HG03575 (cell line): ENCODE data around the gene PBX4.
"Not testable (repeated sequence)": the region's sequence is repeated elsewhere in the genome, so short reads cannot be mapped to it uniquely, and the experiment has no call there.

ENCODE experiments used
- ATAC-seq: cut with Tn5 transposase; IDR thresholded peaks from one replicate; pipeline ENCODE4 v1.9.1; 2021; ENCODE audit not compliant: unreplicated experiment, insufficient number of reproducible peaks, low FRiP score; ENCODE audit errors: extremely low read depth

PBX4 gene

DNA sequence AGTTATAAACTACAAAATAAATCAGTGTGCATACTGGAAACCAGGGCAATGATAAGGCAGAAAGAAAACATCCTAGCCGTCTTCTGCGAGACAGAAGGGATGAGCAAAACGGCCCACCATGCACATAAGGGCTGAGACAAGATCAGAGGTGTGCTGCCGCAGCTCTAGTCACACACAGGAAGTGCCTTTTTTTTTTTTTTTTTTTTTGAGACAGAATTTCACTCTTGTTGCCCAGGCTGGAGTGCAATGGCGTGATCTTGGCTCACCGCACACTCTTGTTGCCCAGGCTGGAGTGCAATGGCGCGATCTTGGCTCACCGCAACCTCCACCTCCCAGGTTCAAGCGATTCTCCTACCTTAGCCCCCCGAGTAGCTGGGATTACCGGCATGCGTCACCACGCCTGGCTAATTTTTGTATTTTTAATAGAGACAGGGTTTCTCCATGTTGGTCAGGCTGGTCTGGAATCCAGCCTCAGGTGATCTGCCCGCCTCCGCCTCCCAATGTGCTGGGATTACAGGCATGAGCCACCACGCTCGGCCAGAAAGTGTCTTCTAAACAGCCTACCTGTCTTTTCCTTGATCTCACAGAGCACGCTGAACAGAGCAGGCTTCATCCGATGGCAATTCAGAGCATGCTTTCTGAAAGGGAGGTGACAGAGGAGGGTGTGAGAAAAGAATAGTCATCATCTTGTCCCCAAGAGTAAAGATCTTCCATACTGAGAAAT lies 19.6 kb downstream of the PBX4 start:
- not testable (repeated sequence) for ATAC-seq

DNA sequence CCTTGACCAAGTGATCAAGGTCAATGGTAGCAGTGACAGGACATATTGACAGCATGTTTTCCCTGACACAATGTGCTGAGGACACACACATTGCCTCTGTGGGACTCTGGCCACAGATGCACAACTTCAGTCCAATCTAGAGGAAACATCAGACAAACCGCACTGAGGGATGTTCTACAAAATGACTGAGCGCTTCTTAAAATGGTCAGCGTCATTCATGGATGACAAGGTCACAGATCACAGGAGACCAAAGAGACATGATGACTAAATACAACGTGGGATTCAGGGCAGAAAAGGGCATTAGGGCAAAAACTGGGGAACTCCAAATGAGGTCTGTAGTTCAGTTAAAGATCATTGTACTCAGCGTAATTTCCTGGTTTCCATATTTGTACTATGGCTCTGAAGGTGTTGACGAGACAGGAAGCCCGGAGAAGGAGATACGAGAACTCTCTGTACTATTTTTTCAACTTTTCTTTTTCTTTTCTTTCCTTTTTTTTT lies 20.6 kb downstream of the PBX4 start:
- ATAC-seq = peak; percentile 60

DNA sequence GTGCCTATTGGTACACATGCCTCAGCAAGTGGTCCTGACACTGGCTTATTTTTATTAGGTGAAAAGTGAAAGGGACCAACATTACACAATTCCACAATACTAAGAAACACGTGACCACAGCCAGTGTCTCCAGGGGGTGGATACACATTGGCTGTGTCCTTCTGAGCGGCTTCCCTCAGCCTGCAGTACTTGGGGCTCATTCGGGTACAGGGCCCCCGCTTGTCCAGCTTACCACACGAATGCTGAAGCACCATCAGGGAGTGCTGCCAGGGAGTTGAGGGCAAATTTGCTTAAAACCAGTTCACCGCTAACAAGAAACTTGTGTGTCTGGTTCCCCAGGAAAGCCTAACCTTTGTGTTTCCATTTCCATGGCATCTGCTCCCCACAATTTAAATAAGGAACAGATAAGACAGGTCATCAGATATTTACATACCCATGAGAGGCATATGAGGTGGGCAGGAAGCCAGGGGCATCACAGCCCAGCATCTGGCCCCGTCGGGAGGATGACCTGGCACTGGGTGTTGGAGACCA lies 23.3 kb downstream of the PBX4 start:
- no peak for ATAC-seq

DNA sequence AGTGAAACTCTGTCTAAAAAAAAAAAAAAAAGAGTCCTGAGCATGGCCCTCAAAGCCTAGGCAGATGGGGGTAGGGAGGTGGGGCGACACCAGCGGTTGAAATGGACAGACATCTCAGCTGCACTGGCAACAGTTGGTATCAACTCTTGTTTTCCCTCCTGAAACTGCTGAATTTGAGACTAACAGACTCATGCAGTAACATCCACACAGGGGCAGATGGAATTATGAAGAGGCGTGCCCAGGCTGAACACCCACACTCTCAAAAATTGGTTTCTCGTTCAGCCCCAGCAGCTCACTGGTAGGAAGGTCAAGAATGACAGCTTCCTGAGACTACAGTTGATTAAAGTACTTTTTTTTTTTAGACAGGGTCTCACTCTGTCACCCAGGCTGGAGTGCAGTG lies 24.1 kb downstream of the PBX4 start:
- ATAC-seq = no peak

DNA sequence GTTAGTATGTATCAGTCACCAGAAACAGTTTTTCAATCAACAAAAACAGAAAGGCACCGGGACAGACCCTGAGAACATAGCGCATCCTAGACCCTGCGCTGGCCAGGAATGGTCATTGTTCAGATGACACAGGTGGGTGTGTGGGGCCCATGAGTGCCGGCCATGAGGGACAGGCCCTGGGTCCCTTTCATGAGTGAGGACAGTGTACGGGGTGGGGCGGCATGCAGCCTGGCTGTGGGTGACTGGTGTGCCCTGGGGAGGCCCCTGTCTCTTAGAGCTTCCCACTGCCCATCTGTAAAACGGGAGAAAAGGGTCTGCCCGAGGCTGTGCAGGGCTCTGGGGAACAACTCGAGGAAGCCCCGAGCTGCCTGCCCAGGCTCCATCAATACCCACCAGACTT lies 25.8 kb downstream of the PBX4 start:
- no peak for ATAC-seq

DNA sequence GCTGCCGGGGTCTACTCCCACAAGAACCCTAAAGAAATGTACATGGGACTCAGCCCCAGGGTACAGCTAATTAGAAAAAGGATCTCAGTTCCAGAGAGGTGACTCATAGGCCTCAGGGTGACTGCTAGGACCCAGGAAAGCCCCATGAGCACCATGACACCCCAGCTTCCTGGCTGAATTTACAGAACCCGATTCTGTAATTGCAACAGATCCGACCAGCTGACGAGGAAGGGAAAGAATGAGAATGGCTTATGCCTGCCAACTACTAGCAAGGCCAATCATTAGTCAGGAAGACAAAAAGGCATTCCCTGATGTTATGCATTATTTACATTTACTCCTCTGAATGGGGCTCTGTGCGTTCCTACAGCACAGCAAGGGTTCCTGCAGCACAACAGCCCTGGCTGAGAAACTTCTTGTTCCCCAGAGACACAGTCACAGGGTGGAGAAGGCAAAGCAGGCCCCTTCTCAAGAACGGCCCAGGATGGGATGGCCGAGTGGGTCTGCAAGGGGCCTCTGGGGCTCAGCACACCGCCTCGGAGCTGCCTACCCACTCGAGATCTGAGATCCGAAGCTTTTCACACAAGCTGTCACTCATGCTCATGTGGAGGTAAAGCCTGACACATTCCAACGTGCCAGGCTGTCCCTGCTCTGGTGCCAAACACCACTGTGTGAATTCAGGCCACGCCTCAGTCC lies 27.2 kb downstream of the PBX4 start:
- no peak for ATAC-seq

DNA sequence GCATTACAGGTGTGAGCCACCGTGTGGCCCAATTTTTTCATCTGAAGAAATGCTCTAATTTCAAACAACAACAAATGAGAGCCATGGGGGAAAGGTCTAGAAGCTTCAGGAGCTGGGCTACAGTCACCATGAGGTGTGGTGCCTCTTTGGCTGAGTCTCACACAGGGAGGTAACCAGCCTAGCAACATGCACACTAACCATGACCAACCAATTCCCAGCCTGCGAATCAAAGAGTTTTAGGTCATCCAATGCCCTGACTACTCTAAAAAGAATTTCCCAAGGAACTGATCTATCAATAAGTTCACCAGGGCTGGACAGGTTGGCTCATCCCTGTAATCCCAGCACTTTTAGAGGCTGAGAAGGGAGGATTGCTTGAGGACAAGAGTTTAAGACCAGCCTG lies 29.9 kb downstream of the PBX4 start:
- no peak for ATAC-seq

DNA sequence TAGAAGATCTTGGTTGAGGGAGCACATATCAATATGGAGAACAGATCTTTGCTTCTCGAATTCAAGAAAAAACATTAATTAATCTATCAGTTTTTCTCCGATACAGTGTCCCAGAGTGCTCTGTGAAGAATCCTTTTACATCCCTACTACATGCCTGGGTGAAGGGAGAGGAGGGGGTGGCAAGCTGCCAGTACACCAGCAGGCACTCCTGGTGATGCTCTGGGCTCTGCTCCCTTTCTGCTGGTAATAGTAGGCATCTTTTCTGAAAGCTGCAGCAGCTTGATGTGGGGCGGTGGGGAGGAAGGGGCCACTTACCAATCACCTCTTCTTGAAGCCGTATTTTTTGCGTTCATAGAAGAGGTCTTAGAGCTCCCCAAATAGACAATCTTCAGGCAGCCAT lies 30.7 kb downstream of the PBX4 start:
- ATAC-seq = no peak

DNA sequence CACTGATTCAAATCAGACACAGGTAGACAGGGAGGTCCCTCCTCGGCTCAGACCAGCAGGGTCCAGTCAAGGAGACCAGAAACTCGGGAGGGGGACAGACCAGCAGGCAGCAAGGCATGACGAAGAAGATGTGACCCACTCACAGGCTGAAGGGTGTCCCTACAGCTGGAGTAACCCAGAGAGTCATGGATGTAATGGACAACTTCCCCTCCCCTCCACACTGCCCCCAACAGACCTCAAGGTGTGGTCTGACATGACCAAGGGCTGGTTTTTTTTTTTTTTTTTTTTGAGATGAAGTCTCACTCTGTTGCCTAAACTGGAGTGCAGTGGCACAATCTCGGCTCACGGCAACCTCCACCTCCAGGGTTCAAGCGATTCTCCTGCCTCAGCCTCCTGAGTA lies 34.1 kb downstream of the PBX4 start:
- ATAC-seq = no peak

DNA sequence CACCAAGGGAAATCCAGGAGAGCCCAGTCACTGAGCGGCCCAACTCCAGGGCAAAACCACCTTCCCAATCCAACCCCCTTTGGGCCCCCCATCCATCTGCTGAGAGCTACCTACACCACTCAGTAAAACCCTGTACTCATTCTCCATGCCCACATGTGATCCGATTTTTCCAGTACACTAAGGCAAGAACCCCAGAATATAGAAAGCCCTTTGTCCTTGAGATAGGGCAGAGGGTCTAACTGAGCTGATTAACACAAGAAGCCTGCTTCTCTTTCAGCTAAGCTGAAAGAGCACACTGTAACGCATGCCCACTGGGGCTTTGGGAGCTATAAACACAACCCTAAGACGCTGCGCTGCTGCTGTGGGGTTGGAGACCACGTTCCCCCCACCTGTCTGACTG lies 36.0 kb downstream of the PBX4 start:
- no peak for ATAC-seq

DNA sequence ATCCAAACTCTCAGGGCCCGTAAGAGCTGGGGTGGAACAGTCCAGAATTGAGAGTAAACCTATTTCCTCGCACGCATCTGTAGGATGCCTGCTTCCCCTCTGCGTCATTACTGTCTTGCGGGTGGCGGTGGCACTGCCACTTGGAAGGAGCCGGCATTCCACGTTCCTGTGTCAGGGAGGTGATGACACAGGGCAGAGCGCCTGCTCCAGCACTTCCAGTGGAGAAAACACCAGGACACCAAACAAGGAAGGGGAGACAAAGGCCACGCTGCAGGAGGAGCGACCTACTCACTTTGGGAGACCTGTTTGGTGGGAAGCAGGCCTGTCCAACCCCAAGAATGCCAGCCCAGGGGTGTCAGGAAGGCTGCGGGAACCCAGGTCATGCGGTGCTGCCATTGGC lies 37.1 kb downstream of the PBX4 start:
- no peak for ATAC-seq

DNA sequence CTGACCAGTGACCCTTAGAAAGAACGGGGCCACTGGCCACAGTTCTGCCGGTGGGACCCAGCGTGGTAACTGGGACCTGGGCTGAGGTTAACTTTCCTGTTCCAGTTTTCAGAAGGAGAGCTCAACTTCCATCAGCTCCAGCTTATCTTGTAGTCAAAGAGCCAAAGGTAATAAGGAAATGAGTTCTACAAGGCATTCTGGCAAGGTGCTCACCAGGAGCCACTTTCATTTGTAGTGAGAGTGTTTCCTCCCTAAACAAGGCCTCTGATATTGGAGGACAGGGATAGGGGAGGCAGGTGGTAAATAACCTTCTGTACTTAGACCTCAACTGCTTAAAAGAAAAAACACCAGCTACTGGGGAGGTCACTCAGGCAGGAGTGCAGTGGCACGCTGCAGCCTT lies 38.1 kb downstream of the PBX4 start:
- ATAC-seq = no peak

DNA sequence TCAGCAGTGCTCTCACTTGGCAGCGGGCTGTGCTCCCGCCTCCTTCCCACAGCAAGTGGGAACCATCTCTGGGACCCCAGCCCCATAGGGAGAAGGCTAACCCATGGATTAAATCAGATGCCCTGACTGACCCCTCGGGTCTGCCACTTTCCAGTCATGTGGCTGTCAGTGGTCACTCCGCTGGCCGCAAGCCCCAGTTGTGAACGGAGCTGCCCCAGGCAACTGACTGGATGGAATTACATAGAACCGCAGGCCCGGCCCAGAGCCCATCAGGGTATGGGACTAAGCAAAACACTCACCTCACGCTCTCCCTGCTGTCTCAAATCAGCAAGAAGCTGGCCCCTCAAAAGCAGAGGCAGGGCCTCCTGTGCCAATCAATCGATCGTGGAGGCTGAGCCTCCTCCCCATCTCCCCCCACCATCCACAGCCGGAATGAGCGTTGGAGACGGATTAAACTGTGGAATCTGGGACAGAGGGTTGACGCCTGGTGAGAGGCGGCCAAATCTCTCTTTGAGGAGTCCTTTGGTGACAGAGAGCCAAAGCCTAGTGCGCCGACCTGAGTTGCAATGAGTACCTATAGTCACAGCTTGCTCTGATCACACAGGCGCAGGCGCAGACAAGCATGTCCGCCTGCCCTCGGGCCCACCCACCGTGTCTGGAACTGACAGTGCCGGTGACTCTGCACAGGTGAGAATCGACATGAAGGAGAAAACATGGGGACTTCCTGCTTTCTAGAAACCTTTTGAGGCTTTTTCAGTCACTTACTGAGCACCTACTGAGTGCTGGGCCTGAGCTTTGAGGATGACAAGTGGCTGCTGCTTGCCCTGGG lies 38.7 kb downstream of the PBX4 start:
- ATAC-seq = no peak

DNA sequence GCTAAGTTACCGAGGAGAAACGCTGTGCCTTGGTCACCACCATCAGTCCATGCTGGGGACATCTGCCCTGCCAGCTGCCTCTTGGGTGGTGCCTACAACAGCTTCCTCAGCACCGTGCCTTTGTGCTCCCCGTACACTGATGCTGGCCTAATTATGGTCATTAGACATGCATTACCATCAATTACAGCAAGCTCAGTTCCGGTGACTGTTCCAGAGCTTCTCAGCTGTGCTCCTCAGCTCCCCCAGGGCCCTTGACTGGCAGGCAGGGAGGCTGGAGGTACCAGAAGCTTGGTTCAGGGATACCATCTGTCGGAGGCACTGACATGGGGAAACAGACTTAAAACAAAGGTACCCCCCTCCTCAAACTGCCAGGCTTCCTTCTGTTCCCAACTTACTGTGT lies 40.2 kb downstream of the PBX4 start:
- no peak for ATAC-seq

DNA sequence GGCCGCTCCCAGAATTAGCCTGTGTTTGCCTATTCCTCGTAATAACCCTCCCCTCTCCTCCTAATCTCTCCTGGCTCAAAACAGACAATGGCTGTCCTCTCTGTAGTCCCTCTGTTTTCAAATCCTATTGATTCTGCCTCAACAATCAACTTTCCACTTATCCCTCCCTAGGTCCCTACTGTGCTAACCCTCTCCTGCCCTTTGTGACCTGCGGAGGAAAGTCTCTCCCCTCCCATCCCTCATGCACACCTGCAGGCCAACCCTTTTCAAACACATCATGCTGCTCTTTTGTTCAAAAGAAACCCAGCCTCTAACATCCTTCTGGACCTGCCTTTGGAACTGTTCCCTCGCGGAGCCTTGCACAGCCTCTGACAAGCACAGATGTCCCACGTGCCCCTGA lies 43.1 kb downstream of the PBX4 start:
- ATAC-seq = no peak

DNA sequence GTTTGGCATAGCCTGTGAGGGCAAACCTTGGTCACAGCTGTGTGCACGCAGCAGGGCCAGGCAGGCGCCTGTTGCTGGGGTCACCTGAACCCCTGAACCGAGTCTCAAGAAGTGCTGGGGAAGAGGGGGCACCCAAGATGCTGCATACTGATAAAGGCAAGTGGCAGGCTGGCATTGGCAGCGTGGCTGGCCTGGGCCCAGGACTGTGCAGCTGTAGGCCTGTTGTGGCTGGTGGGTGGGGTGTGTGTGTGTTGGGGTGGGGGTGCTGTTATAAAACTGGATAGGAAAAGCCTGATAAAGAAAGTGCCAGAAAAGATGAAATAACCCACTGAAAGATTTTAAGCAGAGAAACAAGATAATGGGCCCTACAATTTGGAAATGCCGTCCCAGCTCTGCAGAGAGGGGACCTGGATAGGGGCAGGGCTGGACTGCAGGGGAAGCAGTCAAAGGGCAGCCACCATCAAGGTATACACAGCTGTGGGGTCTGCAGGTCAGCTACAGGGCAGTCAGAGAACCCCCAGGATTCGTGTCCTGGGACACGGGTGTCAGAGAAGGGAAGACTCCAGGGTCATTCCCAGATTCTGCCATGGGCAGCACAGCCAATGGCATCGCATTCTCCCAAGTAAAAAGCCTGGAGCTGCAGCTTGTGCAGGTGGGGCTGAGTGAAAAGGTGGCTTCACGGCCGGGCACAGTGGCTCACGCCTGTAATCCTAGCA lies 47.3 kb downstream of the PBX4 start:
- ATAC-seq = no peak

DNA sequence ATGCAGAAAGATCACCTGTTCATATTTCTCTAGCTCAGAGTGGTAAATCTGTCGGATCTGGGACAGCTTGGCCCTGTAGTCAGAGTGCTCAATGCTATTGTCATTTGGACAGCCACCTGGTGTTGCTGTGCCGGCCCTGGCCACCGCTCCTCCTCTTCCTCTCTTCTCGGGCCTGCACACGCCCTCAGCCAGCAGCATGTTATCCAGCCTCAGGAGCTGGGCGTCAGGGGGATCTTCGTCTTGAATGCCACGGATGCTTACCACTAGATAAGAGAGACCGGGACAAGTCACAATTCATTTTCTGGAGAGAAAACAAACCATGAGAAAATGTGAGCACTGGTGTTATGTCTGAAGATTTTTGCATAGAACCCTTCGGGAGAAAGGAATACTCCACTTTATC lies 47.9 kb downstream of the PBX4 start:
- no peak for ATAC-seq

DNA sequence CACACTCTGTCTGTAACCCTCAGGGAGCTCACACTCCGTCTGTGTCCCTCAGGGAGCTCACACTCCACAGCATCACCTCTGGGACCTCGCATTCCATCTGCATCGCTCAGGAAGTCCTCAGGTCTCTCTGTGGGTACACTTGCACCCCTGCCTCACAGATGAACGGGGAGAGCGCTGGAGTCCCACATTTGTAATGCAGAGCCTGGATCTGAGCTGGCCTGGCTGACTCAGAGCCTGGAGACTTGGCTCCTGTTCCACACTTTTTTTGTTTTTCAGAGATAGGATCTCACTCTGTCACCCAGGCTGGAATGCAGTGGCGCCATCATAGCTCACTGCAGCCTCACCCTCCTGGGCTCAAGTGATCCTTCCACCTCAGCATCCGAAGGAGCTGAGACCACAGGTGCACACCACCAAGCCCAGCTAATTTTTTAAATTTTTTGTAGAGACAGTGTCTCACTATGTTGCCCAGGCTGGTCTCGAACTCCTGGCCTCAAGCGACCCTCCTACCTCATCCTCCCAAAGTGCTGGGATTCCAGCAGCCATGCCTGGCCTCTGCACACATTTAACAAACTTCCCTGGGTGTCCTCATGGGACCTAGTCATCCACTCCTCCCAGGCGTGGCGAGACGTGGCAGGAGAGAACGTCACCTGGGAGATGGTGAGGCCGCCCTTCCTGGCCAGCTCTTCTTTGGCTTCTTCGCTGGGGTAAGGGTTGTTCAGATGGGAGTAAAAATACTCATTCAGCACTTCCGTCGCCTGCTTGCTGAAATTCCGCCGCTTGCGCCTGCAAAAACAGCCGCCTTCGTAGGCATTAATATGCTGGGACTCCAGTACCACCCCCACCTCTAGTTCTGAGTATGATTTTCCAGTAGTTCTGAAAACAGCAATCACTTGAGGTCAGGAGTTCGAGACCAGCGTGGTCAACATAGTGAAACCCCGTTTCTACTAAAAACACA lies 49.4 kb downstream of the PBX4 start:
- no peak for ATAC-seq
